K562 treated with DMSO at 1 percent for 24 hours (cell line): ENCODE results near the gene LCE3B. TPM values are rescaled to one million over a fixed set of nuclear protein-coding genes. Genes with fewer than 3 reads are reported as not detected.

Source experiments
- total RNA-seq: library from RNA; unstranded; fragments of 300-600 nt; gene quantifications from 2 replicates; pipeline ENCODE4 v1.2.3, GENCODE V29; 2022; ENCODE audit warnings: low read depth; ENCODE audit not compliant: insufficient read depth

The LCE3B gene, protein sequence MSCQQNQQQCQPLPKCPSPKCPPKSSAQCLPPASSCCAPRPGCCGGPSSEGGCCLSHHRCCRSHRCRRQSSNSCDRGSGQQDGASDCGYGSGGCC
- total RNA-seq, result not detected in 2 replicates

DNA sequence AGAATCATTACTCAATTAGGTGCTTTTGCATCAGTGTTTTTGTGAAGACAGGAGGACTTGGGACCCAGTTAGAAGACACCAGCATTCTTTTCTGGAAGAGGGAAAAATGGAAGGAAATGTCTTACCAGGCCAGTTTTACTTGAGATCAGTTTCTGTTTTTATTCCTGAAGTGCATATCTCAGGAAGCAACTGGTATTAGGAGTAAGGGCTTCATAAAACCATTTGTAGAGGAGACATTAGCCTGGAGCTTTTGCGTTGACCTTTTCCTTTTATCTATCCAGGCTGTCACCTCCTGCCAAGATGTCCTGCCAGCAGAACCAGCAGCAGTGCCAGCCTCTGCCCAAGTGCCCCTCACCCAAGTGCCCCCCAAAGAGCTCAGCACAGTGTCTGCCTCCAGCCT lies at the start of gene LCE3B:
Gene LCE3B (plus strand): TSS at position 301 of the 400 bp plus-strand sequence. CDS start 0 bp downstream, at position 301.

DNA sequence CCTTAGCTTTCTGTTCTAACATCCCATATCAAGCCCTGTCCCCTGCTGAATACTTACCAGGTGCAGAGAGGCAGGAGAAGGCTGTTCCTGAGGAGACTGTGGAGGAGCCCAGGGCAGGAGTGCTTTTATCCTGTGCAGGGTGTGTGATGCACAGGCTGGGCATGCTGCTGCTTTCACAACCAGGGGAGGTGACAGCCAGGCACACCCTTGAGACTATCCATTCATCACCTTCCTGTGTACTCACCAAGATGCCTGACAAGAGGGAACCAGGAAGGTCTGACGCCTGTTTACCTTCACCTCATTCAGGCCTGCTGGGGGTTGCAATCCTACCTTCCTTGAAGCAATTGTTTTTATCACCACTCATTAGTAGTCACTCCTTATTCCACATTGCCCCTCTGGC lies 46.9 kb upstream of the LCE3B start, which contains the start of gene LCE3E:
Gene LCE3E (minus strand): TSS at position 100 of the 400 bp plus-strand sequence. CDS start 572 bp downstream, outside the sequence.

DNA sequence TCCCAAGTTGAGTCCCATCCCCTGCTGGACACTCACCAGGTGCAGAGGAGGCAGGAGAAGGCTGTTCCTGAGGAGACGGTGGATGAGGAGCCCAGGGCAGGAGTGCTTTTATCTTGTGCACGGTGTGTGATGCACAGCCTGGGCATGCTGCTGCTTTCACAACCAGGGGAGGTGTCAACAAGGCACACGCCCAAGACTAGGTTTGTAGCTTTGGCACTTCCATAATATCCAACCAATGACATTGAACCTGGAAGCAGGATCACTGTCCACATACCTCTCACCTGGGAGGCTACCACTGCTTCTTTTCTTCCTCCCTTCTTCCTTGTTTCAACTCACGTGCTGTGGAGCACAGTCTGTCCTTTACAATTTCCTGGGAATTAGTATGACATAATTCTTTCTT lies 33.2 kb upstream of the LCE3B start, which contains the start of gene LCE3D:
Gene LCE3D (minus strand): TSS at position 84 of the 400 bp plus-strand sequence. CDS start 580 bp downstream, outside the sequence.

DNA sequence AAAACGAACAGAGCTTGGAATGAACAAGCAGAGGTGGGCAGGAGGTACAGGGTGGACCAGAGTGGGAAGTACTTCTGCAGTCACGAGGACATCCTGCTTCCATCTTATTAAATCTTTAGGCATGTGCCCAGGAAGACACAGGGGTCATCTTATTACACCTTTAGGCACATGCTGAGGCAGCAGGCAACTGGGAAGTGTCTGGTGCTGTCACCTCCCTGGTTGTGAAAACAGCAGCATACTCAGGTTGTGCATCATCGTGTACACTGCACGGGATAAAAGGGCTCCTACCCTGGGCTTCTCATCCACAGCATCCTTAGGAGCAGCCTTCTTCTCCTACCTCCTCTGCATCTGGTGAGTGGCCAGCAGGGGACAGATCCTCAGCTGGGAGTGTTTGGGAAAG lies 13.7 kb upstream of the LCE3B start, which contains the start of gene LCE3C:
Gene LCE3C (plus strand): TSS at position 301 of the 400 bp plus-strand sequence. CDS start 498 bp downstream, outside the sequence.

DNA sequence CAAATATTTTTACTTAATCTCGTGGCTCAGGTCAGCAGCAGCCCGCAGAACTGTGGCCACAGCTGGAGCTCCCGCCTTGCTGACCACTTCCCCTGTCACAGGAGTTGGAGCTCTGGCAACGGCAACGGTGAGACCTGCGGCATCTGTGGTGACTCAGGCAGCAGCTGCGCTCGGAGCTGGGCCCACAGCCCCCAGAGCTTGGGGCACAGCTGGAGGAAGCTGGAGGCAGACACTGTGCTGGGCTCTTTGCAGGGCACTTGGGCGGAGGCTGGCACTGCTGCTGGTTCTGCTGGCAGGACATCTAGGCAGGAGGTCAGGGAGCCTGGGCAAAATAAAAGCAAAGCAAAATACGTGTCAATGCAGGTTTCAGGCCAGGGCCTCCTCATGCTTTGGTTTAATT lies 9.2 kb downstream of the LCE3B start, which contains the start of gene LCE3A:
Gene LCE3A (minus strand): TSS at position 301 of the 400 bp plus-strand sequence. CDS start 0 bp downstream, at position 301.

DNA sequence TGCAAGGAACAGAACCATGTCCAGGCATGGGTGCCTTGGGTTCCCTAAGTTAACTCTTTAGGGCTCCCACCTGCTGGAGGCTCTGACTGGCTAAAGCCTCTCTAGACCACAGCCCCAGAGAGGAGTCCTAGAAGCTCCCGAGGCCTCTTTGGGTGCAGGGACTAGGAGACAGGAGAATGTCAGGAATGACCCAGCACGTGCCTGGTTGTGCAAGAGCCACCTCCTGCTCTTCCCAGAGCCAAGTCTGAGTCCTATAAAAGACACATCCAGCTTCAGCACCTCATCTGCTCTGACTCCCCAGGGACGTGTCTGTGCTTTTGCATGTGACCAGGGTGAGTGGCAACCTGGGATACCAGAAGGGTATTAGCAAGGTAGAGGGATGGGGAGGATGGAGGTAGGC lies 49.5 kb downstream of the LCE3B start, which contains the start of gene LCE2D:
Gene LCE2D (plus strand): TSS at position 283 of the 400 bp plus-strand sequence. CDS start 726 bp downstream, outside the sequence.

Other genes starting within 250 kb of the LCE3B start
- not detected in 2 replicates for gene CRNN, start 199.5 kb upstream of the LCE3B start, total RNA-seq
- gene LCE5A, start 103.0 kb upstream of the LCE3B start, total RNA-seq, result not detected in 2 replicates
- gene CRCT1, start 99.3 kb upstream of the LCE3B start, total RNA-seq, result not detected in 2 replicates
- not detected in 2 replicates for gene LCE3E, start 47.0 kb upstream of the LCE3B start, total RNA-seq
- gene LCE3D, start 33.3 kb upstream of the LCE3B start, total RNA-seq, result not detected in 2 replicates
- gene LCE3C, start 13.6 kb upstream of the LCE3B start, total RNA-seq, result not detected in 2 replicates
- gene LCE3A, start 9.3 kb downstream of the LCE3B start, total RNA-seq, result not detected in 2 replicates
- gene LCE2D, start 49.6 kb downstream of the LCE3B start, total RNA-seq, result not detected in 2 replicates
- gene LCE2C, start 61.5 kb downstream of the LCE3B start, total RNA-seq, result not detected in 2 replicates
- gene LCE2B, start 72.3 kb downstream of the LCE3B start, total RNA-seq, result not detected in 2 replicates
- not detected in 2 replicates for gene LCE2A, start 84.5 kb downstream of the LCE3B start, total RNA-seq
- not detected in 2 replicates for gene LCE4A, start 94.3 kb downstream of the LCE3B start, total RNA-seq
- gene KPRP, start 144.2 kb downstream of the LCE3B start, total RNA-seq, result not detected in 2 replicates
- not detected in 2 replicates for gene LCE1F, start 161.3 kb downstream of the LCE3B start, total RNA-seq
- gene LCE1E, start 172.4 kb downstream of the LCE3B start, total RNA-seq, result not detected in 2 replicates
- not detected in 2 replicates for gene LCE1D, start 182.9 kb downstream of the LCE3B start, total RNA-seq
- not detected in 2 replicates for gene LCE1C, start 192.8 kb downstream of the LCE3B start, total RNA-seq
- gene LCE1B, start 198.2 kb downstream of the LCE3B start, total RNA-seq, result not detected in 2 replicates
- not detected in 2 replicates for gene LCE1A, start 213.7 kb downstream of the LCE3B start, total RNA-seq
- not detected in 2 replicates for gene LCE6A, start 229.0 kb downstream of the LCE3B start, total RNA-seq
- gene LCE7A, start 246.2 kb downstream of the LCE3B start, total RNA-seq, result not detected in 2 replicates